Effector memory CD4-positive, alpha-beta T cell (primary cell): ENCODE measurements around the gene TMEM63B.
"Not testable (repeated sequence)": the region's sequence is repeated elsewhere in the genome, so short reads cannot be mapped to it uniquely, and the experiment has no call there.

Source experiments
- DNase-seq, 3 donors: peaks; one replicate each; pipeline ENCODE4 v3.0.0-alpha.2; 2020
- H3K27ac ChIP-seq: 2 replicates; pipeline ENCODE4 v1.7.0; 2013; ENCODE audit warnings: mild to moderate bottlenecking, low read length, moderate library complexity; ENCODE audit not compliant: insufficient read depth, poor library complexity, severe bottlenecking
- H3K27me3 ChIP-seq: replicated peaks from 2 replicates; pipeline ENCODE4 v1.7.0; 2013; ENCODE audit warnings: mild to moderate bottlenecking, low read length; ENCODE audit not compliant: insufficient read depth, control insufficient read depth, poor library complexity, severe bottlenecking
- H3K36me3 ChIP-seq: 2 replicates; pipeline ENCODE4 v1.7.0; 2013; ENCODE audit warnings: mild to moderate bottlenecking, low read length, moderate library complexity; ENCODE audit not compliant: control insufficient read depth, insufficient read depth
- H3K4me1 ChIP-seq: 2 replicates; pipeline ENCODE4 v1.7.0; 2013; ENCODE audit warnings: low read length, mild to moderate bottlenecking; ENCODE audit not compliant: control insufficient read depth, insufficient read depth, poor library complexity, severe bottlenecking
- H3K4me3 ChIP-seq: 2 replicates; pipeline ENCODE4 v1.7.0; 2013; ENCODE audit warnings: low read length, low read depth, mild to moderate bottlenecking; ENCODE audit not compliant: insufficient read depth, poor library complexity, severe bottlenecking
- H3K9me3 ChIP-seq: 2 replicates; pipeline ENCODE4 v1.7.0; 2013; ENCODE audit warnings: mild to moderate bottlenecking, low read length, moderate library complexity; ENCODE audit not compliant: control insufficient read depth

The TMEM63B gene

DNA sequence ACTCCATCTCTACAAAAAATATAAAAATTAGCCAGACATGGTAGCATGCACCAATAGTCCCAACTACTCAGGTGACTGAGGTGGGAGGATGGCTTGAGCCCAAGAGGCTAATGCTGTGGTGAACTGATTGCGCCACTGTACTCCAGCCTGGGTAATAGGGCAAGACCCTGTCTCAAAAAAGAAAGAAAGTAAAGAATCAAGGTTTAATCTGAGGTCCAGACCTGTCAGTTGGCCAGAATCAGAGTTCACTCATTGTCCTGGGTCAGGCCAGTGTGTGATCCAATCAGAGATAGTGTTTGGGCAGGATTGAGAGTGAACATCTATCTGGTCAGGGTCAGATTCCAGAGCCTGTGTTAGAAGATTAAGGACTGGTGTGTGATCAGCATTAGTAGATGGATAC, 15.5 kb downstream of the TMEM63B start:
- H3K27ac ChIP-seq = no peak overlapping the region
- no peak for DNase-seq
- H3K27me3 ChIP-seq = no peaks in the 10 kb centered on the region
- no peaks in the 10 kb centered on the region for H3K4me1 ChIP-seq
- H3K9me3 ChIP-seq = no peaks in the 10 kb centered on the region
- no peak overlapping the region for H3K4me3 ChIP-seq
- peaks cover 20% of the 10 kb centered on the region for H3K36me3 ChIP-seq

DNA sequence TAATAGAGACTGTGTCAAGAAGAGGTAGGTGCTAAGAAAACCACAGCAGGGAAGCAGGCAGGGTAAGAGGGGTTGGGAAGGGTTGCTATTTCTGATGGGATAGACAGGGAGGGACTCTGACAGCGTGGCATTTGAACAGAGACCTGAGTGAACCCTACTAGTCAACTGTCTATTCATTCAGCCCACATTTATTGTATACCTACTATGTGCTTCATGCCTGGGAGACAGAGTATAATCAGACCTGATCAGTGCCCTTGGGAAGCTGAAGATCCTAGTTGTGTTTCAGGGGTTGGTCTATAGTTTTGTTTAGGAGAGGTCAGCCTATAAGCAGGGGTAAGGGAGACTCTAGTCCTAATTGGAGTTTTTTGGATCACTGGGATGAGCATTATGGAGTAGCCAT, 16.4 kb downstream of the TMEM63B start:
- no peak for DNase-seq
- Histone ChIP-seq H3K4me3 (no peak overlapping the region), H3K9me3 (no peaks in the 10 kb centered on the region), H3K27ac (no peak overlapping the region), H3K36me3 (peaks cover 24% of the 10 kb centered on the region), H3K4me1 (no peaks in the 10 kb centered on the region), H3K27me3 (no peaks in the 10 kb centered on the region)

DNA sequence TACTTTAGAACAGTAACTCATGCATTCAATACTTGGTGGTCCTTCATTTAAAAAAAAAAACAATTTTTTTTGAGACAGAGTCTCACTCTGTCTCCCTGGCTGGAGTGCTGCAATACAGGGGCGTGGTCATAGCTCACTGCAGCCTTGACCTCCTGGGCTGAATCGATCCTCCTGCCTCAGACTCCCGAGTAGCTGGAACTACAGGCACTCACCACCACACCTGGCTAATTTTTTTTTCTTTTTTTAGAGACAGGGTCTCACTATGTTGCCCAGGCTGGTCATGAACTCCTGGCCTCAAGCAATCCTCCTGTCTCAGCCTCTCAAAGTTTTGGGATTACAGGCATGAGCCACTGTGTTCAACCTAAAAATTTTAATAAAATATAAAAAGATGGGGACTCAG, 17.2 kb downstream of the TMEM63B start:
- not testable (repeated sequence) for H3K4me1 ChIP-seq, H3K4me3 ChIP-seq, H3K9me3 ChIP-seq, H3K27me3 ChIP-seq, DNase-seq, H3K27ac ChIP-seq
- peaks cover 28% of the 10 kb centered on the region for H3K36me3 ChIP-seq

DNA sequence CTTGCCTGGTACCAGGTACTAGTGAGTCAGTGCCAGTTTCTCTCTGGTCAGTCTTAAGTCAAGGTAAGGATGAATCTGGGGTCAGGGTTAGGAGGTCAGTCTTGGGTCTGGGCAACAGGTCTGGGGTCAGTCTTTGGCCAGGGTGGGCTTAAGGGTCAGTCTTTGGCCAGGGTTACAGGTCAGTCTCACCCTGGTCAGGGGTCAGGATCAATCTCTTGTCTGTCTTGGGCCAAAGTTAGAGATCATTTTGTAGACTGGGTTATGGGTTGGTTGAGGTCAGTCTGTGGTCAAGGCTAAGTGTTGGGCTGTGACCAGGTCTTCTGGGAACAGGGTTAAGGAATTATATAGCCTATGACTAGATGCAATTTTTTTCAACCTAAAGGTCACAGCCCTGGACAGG, 18.5 kb downstream of the TMEM63B start:
- no peak overlapping the region for H3K4me3 ChIP-seq
- H3K36me3 ChIP-seq = peaks cover 20% of the 10 kb centered on the region
- H3K4me1 ChIP-seq = no peaks in the 10 kb centered on the region
- H3K27me3 ChIP-seq = no peaks in the 10 kb centered on the region
- H3K9me3 ChIP-seq = no peaks in the 10 kb centered on the region
- DNase-seq = no peak
- no peak overlapping the region for H3K27ac ChIP-seq

DNA sequence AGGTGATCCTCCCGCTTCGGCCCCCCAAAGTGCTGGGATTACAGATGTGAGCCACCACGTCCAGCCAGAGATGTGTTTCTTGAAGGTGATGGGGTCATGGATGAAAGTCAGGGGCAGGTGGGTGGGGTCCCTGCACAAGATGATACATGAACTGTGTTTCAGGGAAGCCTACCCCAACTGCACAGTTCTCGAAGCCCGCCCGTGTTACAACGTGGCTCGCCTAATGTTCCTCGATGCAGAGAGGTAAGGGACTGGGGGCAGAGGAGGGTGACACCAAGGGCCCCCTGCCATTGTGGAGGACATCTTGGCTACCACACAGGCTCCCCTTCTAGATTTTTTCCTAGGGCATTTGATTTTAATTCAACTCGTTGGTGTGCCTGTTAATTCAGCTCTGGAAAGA, 19.3 kb downstream of the TMEM63B start:
- H3K4me3 ChIP-seq = no peak overlapping the region
- no peak overlapping the region for H3K27ac ChIP-seq
- H3K9me3 ChIP-seq = no peaks in the 10 kb centered on the region
- DNase-seq = no peak
- no peaks in the 10 kb centered on the region for H3K27me3 ChIP-seq
- peaks cover 15% of the 10 kb centered on the region for H3K36me3 ChIP-seq
- no peaks in the 10 kb centered on the region for H3K4me1 ChIP-seq

DNA sequence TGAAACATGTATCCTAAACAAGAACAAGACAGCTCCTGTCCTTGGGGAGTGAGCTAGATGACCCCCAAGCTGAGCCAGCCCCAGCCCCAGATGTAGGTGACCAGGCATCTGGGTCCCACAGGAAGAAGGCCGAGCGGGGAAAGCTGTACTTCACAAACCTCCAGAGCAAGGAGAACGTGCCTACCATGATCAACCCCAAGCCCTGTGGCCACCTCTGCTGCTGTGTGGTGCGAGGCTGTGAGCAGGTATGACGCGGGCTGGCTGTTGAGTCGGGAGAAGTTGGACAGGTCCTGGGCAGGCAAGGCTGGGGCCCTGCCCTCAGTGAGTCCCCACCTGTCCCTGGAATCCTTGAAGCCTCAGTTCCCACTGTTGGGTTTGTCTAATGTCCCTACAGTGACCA, 19.9 kb downstream of the TMEM63B start:
- peaks cover 15% of the 10 kb centered on the region for H3K36me3 ChIP-seq
- no peak overlapping the region for H3K27ac ChIP-seq
- DNase-seq = no peak
- H3K9me3 ChIP-seq = no peaks in the 10 kb centered on the region
- H3K4me3 ChIP-seq = no peak overlapping the region
- H3K27me3 ChIP-seq = no peaks in the 10 kb centered on the region
- H3K4me1 ChIP-seq = no peaks in the 10 kb centered on the region

DNA sequence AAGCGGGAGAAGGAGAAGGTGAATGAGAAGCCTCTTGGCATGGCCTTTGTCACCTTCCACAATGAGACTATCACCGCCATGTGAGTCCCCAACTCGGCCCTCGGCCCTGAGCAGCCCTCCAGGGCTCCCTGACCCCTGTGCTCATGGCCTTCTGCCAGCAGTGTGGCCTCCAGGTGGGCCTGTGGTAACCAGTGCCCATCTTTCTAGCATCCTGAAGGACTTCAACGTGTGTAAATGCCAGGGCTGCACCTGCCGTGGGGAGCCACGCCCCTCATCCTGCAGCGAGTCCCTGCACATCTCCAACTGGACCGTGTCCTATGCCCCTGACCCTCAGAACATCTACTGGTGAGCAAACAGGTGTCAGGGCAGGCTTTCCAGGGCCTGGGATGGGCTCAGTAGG, 21.0 kb downstream of the TMEM63B start:
- H3K4me1 ChIP-seq = no peaks in the 10 kb centered on the region
- peaks cover 15% of the 10 kb centered on the region for H3K36me3 ChIP-seq
- no peak for DNase-seq
- H3K9me3 ChIP-seq = no peaks in the 10 kb centered on the region
- no peak overlapping the region for H3K27ac ChIP-seq
- no peaks in the 10 kb centered on the region for H3K27me3 ChIP-seq
- H3K4me3 ChIP-seq = no peak overlapping the region

DNA sequence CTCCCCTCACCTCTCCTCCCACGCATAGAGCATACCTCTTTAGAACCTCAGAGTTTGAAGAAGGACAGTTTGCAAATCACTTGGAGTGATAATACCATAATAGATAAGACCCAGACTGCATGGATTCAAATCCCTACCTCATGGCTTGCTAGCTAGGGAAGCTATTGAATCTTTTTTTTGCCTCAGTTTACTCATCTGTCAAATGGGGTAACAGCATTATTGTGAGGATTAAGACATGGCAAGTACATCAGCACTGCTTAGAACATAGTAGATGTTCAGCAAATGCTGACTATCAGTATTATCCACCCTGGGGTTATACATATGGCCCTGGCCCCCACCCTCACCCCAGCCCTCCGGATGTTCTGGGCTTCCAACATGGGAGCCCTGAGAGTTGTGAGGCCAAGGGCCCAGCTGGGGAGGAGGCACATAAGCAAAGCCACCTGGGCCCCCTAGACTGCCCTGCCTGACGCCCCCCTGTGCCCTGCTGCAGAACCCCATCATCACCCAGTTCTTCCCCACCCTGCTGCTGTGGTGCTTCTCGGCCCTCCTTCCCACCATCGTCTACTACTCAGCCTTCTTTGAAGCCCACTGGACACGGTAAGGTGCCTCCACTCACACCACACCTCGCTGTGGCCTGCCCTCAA, 22.1 kb downstream of the TMEM63B start:
- Histone ChIP-seq H3K27ac (no peak overlapping the region), H3K4me3 (no peak overlapping the region), H3K36me3 (peaks cover 15% of the 10 kb centered on the region), H3K9me3 (no peaks in the 10 kb centered on the region), H3K27me3 (no peaks in the 10 kb centered on the region), H3K4me1 (no peaks in the 10 kb centered on the region)
- DNase-seq = no peak

DNA sequence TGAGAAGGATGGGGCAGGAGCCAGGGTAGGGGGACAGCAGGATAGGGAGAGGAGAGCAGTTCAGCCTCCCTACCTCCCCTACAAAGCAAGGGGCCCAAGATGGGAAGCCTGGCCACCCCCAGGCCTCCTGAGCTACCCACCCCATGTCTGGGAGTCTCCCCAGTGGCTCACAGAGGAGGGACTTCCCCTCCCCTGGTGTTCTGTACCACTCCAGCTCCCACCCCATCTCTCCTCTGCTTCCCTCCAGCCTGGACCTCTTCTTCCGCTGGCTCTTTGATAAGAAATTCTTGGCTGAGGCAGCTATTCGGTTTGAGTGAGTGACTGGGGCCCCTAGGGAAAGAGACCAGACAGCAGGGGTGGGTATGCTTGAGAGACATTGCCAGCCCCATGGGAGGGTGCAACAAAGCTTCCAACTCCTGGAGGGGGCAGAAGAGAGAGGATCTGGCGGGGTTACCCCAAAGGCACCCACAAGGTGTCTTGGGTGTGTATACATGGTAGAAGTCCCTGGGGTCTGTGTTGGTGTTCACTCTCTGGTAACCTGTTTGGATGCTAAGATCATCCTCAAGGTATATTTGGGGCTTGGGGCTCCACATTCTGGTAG, 23.1 kb downstream of the TMEM63B start:
- H3K9me3 ChIP-seq = no peaks in the 10 kb centered on the region
- H3K27ac ChIP-seq = no peak overlapping the region
- H3K4me1 ChIP-seq = no peaks in the 10 kb centered on the region
- no peak for DNase-seq
- H3K4me3 ChIP-seq = no peak overlapping the region
- H3K36me3 ChIP-seq = peaks cover 14% of the 10 kb centered on the region
- no peaks in the 10 kb centered on the region for H3K27me3 ChIP-seq

DNA sequence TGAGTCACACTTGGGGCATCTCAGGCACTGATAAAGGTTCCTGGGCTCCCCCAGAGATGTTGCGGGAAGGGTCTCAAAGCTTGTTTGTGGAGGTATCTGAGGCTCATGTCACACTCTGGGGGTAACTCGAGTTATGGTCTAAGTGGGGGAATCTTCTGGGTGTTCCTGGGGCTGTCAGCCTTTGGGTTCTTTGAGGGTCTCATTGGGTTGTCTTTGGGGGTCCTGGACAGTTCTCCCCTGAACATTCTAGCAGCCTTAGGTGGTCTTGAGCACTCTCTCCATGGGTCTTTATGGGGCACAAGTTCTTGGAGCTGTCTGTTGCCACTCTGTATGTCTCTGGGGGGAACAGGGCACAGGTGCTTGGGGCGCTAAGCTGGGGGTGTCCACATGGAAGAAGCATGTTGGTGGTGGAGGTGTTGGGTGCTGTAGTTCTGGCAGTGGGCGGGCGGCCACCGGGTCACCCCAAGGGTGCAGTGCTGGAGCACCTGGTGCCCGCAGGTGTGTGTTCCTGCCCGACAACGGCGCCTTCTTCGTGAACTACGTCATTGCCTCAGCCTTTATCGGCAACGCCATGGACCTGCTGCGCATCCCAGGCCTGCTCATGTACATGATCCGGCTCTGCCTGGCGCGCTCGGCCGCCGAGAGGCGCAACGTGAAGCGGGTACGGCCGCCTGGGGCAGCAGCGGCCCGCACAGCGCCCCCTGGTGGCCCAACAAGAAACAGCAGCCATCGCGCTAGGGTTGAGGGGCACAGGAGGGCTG, 24.2 kb downstream of the TMEM63B start:
- peaks cover 8% of the 10 kb centered on the region for H3K36me3 ChIP-seq
- H3K9me3 ChIP-seq = no peaks in the 10 kb centered on the region
- peak; percentile 58 to 67 (median 63) for DNase-seq
- H3K4me3 ChIP-seq = no peak overlapping the region
- no peak overlapping the region for H3K27ac ChIP-seq
- no peaks in the 10 kb centered on the region for H3K4me1 ChIP-seq
- H3K27me3 ChIP-seq = no peaks in the 10 kb centered on the region
